H9 (cell line): ENCODE results near the gene SMPD2. TPM values are rescaled to one million over a fixed set of nuclear protein-coding genes. Genes with fewer than 3 reads are reported as not detected.

ENCODE experiments used
- DNase-seq: peaks from one replicate; pipeline ENCODE4 v3.0.0-alpha.2; 2017
- H2AFZ ChIP-seq: one replicate; pipeline ENCODE4 v1.6.1; 2013; ENCODE audit warnings: mild to moderate bottlenecking, low read length, control low read depth, moderate library complexity
- H2AK5ac ChIP-seq: 2 replicates; pipeline ENCODE4 v1.6.1; 2013; ENCODE audit warnings: low read length, control low read depth, mixed read lengths; ENCODE audit not compliant: insufficient read length
- H2BK120ac ChIP-seq: one replicate; pipeline ENCODE4 v1.6.1; 2013; ENCODE audit warnings: low read depth, mild to moderate bottlenecking, low read length, control low read depth, inconsistent platforms; ENCODE audit not compliant: poor library complexity, severe bottlenecking
- H2BK12ac ChIP-seq: 2 replicates; pipeline ENCODE4 v1.6.1; 2013; ENCODE audit warnings: low read length, control low read depth, mixed read lengths, low read depth; ENCODE audit not compliant: insufficient read length
- H2BK15ac ChIP-seq: 2 replicates; pipeline ENCODE4 v1.6.1; 2013; ENCODE audit warnings: low read depth, low read length, control low read depth
- H2BK20ac ChIP-seq: one replicate; pipeline ENCODE4 v1.6.1; 2013; ENCODE audit warnings: low read depth, mild to moderate bottlenecking, low read length, control low read depth, inconsistent platforms; ENCODE audit not compliant: poor library complexity, severe bottlenecking
- H2BK5ac ChIP-seq: 2 replicates; pipeline ENCODE4 v1.6.1; 2013; ENCODE audit warnings: low read length, control low read depth, mixed read lengths; ENCODE audit not compliant: insufficient read length
- H3K14ac ChIP-seq: 2 replicates; pipeline ENCODE4 v1.6.1; 2013; ENCODE audit warnings: low read length, control low read depth; ENCODE audit not compliant: insufficient read depth
- H3K18ac ChIP-seq: 2 replicates; pipeline ENCODE4 v1.6.1; 2013; ENCODE audit warnings: low read depth, mild to moderate bottlenecking, mixed read lengths, low read length, control low read depth; ENCODE audit not compliant: insufficient read length
- H3K23ac ChIP-seq: 2 replicates; pipeline ENCODE4 v1.6.1; 2013; ENCODE audit warnings: low read length, control low read depth, mixed read lengths, low read depth; ENCODE audit not compliant: insufficient read length
- H3K23me2 ChIP-seq: 2 replicates; pipeline ENCODE4 v1.6.1; 2013; ENCODE audit warnings: low read depth, mild to moderate bottlenecking, mixed read lengths, low read length, control low read depth; ENCODE audit not compliant: insufficient read length, poor library complexity, severe bottlenecking
- H3K27ac ChIP-seq: 2 replicates; pipeline ENCODE4 v1.5.1; 2013; ENCODE audit warnings: low read length, control low read depth, mixed read lengths, low read depth; ENCODE audit not compliant: insufficient read length
- H3K27me3 ChIP-seq: 2 replicates; pipeline ENCODE4 v1.6.1; 2013; ENCODE audit warnings: low read length, control low read depth, inconsistent platforms; ENCODE audit not compliant: insufficient read depth
- H3K4ac ChIP-seq: 2 replicates; pipeline ENCODE4 v1.6.1; 2013; ENCODE audit warnings: low read depth, mild to moderate bottlenecking, control low read depth, inconsistent platforms, low read length, moderate library complexity
- H3K4me1 ChIP-seq: 2 replicates; pipeline ENCODE4 v1.6.1; 2013; ENCODE audit warnings: low read length, control low read depth, inconsistent platforms; ENCODE audit not compliant: insufficient read depth
- H3K4me2 ChIP-seq: 2 replicates; pipeline ENCODE4 v1.6.1; 2013; ENCODE audit warnings: low read length, control low read depth, mixed read lengths; ENCODE audit not compliant: insufficient read length, insufficient read depth
- H3K56ac ChIP-seq: 2 replicates; pipeline ENCODE4 v1.6.1; 2013; ENCODE audit warnings: low read depth, mild to moderate bottlenecking, mixed read lengths, low read length, control low read depth; ENCODE audit not compliant: insufficient read length
- H3K79me1 ChIP-seq: 2 replicates; pipeline ENCODE4 v1.6.1; 2013; ENCODE audit warnings: low read depth, mild to moderate bottlenecking, moderate library complexity, low read length, control low read depth, inconsistent platforms; ENCODE audit not compliant: insufficient read depth, poor library complexity, severe bottlenecking
- H3K79me2 ChIP-seq: 2 replicates; pipeline ENCODE4 v1.6.1; 2013; ENCODE audit warnings: low read length, control low read depth, inconsistent platforms; ENCODE audit not compliant: insufficient read depth
- H3K9ac ChIP-seq: 2 replicates; pipeline ENCODE4 v1.6.1; 2013; ENCODE audit warnings: low read length, control low read depth, mixed read lengths; ENCODE audit not compliant: insufficient read length; ENCODE audit errors: extremely low read depth
- H3K9me3 ChIP-seq: one replicate; pipeline ENCODE4 v1.6.1; 2013; ENCODE audit warnings: low read depth, low read length, inconsistent platforms; ENCODE audit not compliant: control insufficient read depth
- H3T11ph ChIP-seq: one replicate; pipeline ENCODE4 v1.6.1; 2013; ENCODE audit warnings: mild to moderate bottlenecking, low read length, control low read depth, inconsistent platforms
- H4K20me1 ChIP-seq: one replicate; pipeline ENCODE4 v1.6.1; 2013; ENCODE audit not compliant: control insufficient read depth, insufficient read length, insufficient read depth
- H4K5ac ChIP-seq: 2 replicates; pipeline ENCODE4 v1.6.1; 2013; ENCODE audit warnings: low read depth, mild to moderate bottlenecking, mixed read lengths, low read length, control low read depth; ENCODE audit not compliant: insufficient read length
- H4K8ac ChIP-seq: replicated peaks from 2 replicates; pipeline ENCODE4 v1.6.1; 2013; ENCODE audit warnings: low read length, control low read depth, mixed read lengths, low read depth; ENCODE audit not compliant: insufficient read length
- H4K91ac ChIP-seq: 2 replicates; pipeline ENCODE4 v1.6.1; 2013; ENCODE audit warnings: low read depth, mild to moderate bottlenecking, moderate library complexity, mixed read lengths, low read length, control low read depth; ENCODE audit not compliant: insufficient read length
- H3K27ac Mint-ChIP-seq, 3 experiments: 2 replicates in 2 of 3; 3 replicates in 1 of 3; pipeline ENCODE4 v1.8.0; 2020 to 2021; ENCODE audit warnings: mixed read lengths in 3 of 3, mild to moderate bottlenecking in 1 of 3, moderate library complexity in 1 of 3
- H3K27me3 Mint-ChIP-seq: 2 replicates; pipeline ENCODE4 v1.8.0; 2021; ENCODE audit warnings: low read depth, mild to moderate bottlenecking, moderate library complexity, mixed read lengths
- H3K36me3 Mint-ChIP-seq, 3 experiments: 2 replicates in 2 of 3; 3 replicates in 1 of 3; pipeline ENCODE4 v1.8.0; 2020 to 2021; ENCODE audit warnings: low read depth in 3 of 3, mixed read lengths in 3 of 3; ENCODE audit not compliant: insufficient read depth in 1 of 3
- H3K4me1 Mint-ChIP-seq, 2 experiments: 2 replicates each; pipeline ENCODE4 v1.8.0; 2020; ENCODE audit warnings: mixed read lengths in 2 of 2
- H3K4me3 Mint-ChIP-seq, 2 experiments: 2 replicates in 1 of 2; 3 replicates in 1 of 2; pipeline ENCODE4 v1.8.0; 2020 to 2021; ENCODE audit warnings: mild to moderate bottlenecking in 2 of 2, mixed read lengths in 2 of 2, moderate library complexity in 1 of 2
- H3K9me3 Mint-ChIP-seq, 2 experiments: 2 replicates in 1 of 2; 3 replicates in 1 of 2; pipeline ENCODE4 v1.8.0; 2020; ENCODE audit warnings: mild to moderate bottlenecking in 2 of 2, mixed read lengths in 2 of 2, moderate library complexity in 1 of 2
- WGBS: extraction: QIAGEN DNeasy Blood & Tissue Kit; methylation state at CpG from one replicate; pipeline ENCODE4 v1.1.7; 2013; ENCODE audit warnings: missing lambda C conversion rate, low lambda C conversion rate, mixed read lengths; ENCODE audit not compliant: insufficient read length; ENCODE audit errors: extremely low coverage; 5-methylcytosine and 5-hydroxymethylcytosine counted together
- total RNA-seq: library from RNA; stranded (reverse); gene quantifications from 2 replicates; pipeline ENCODE4 v1.2.1, GENCODE V29; 2021
- TF ChIP-seq, protein P1 (sequence below): fragments of 200-600 bp; sonication (generic); conservative IDR thresholded peaks from 3 replicates; pipeline ENCODE4 v1.8.0; 2021; ENCODE audit warnings: antibody characterized with exemption, mild to moderate bottlenecking

The SMPD2 gene
- total RNA-seq, 1 experiment from 2014 or later = 13.0 TPM

- Histone ChIP-seq H2BK120ac (no peak overlapping the region), H4K91ac (no peak overlapping the region), H2AFZ (no peak overlapping the region), H3K27ac (no peak overlapping the region), H3T11ph (no peak overlapping the region), H3K56ac (no peak overlapping the region), H3K9me3 (no peaks in the 10 kb centered on the region), H3K79me2 (peaks cover 31% of the 10 kb centered on the region; the same call in 1 of the 2 replicates), H3K14ac (no peak overlapping the region), H3K9ac (no peak overlapping the region), H3K23me2 (peaks cover 4% of the 10 kb centered on the region), H3K79me1 (peaks cover 2% of the 10 kb centered on the region), H3K4me1 (peaks cover 13% of the 10 kb centered on the region; the same call in 1 of the 2 replicates), H4K5ac (no peak overlapping the region), H3K4me2 (peak overlapping the region; percentile 48), H3K18ac (no peak overlapping the region), H2BK12ac (no peak overlapping the region), H4K8ac (no peak overlapping the region), H2BK15ac (no peak overlapping the region), H2AK5ac (no peak overlapping the region), H3K23ac (no peak overlapping the region), H3K4ac (no peak overlapping the region), H3K27me3 (no peaks in the 10 kb centered on the region), H4K20me1 (no peaks in the 10 kb centered on the region), H2BK20ac (no peak overlapping the region), H2BK5ac (no peak overlapping the region)
- peak overlapping the region; percentile 90 to 93 for H3K4me3 Mint-ChIP-seq
- H3K9me3 Mint-ChIP-seq = no peaks in the 10 kb centered on the region
- H3K27ac Mint-ChIP-seq = peak overlapping the region in 1 of 3 experiments; percentile 16; a peak in 2 of 7 replicates
- no CpG with 5 or more reads among the region's 7 CpGs for WGBS
- no peak for DNase-seq
- H3K36me3 Mint-ChIP-seq = peaks cover 18 to 55% (median 48%) of the 10 kb centered on the region in 3 experiments
- TF ChIP-seq, protein P1, sequence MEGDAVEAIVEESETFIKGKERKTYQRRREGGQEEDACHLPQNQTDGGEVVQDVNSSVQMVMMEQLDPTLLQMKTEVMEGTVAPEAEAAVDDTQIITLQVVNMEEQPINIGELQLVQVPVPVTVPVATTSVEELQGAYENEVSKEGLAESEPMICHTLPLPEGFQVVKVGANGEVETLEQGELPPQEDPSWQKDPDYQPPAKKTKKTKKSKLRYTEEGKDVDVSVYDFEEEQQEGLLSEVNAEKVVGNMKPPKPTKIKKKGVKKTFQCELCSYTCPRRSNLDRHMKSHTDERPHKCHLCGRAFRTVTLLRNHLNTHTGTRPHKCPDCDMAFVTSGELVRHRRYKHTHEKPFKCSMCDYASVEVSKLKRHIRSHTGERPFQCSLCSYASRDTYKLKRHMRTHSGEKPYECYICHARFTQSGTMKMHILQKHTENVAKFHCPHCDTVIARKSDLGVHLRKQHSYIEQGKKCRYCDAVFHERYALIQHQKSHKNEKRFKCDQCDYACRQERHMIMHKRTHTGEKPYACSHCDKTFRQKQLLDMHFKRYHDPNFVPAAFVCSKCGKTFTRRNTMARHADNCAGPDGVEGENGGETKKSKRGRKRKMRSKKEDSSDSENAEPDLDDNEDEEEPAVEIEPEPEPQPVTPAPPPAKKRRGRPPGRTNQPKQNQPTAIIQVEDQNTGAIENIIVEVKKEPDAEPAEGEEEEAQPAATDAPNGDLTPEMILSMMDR = no peak
- peaks cover 61 to 62% of the 10 kb centered on the region in 2 experiments for H3K4me1 Mint-ChIP-seq
- H3K27me3 Mint-ChIP-seq = peaks cover 3% of the 10 kb centered on the region; the same call in 1 of the 2 replicates
Measured at GRCh38 chr6:109480993-109481480, 40.5 kb downstream of the SMPD2 start.
